GM19468 (cell line): ENCODE data around the gene CYB561.

Experiments
- ATAC-seq: cut with Tn5 transposase; IDR thresholded peaks from one replicate; pipeline ENCODE4 v1.9.1; 2021; ENCODE audit warnings: mild to moderate bottlenecking, moderate library complexity, moderate number of reproducible peaks; ENCODE audit not compliant: unreplicated experiment; ENCODE audit errors: extremely low read depth

The CYB561 gene

GRCh38 chr17:63419949-63420867 is 25.9 kb downstream of the CYB561 start:
- no peak for ATAC-seq

DNA sequence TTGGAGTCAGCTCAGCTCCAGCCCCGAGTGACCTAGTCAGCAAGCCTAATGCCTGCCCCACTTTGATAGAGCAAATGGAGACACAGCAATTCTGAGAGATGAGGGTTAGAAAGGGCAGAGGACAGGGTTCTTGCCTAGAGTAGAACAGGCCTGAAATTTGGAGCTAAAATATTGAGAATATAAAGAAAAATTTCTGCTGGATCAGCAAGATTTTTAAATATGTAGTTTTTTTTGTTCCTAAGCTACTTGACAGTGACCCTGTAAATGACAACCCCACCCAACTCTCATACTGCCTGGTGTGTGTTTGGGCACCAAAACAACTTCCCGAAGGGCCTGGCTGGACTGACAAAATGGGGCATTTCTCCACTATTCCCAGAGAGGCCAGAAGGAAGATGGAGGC is 26.7 kb downstream of the CYB561 start:
- no peak for ATAC-seq

DNA sequence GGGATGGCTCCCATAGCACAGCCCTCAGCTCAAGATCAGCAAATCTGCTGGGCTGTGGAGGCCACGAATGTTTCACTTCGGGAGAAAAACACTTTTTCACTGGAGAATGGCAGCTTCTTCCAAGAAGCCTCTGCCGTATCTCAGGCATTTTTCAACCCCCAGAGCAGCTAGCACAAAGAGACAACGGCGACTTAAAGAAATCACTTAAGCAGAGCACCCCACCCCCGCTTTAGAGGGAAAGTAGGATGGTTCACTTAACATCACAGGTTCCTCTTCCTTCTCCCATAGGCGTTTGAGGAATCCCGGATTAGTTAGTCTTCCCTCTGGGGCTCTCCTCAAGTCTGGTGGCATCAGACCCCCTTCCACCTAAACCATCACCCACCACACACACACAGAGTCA is 27.6 kb downstream of the CYB561 start:
- no peak for ATAC-seq

DNA sequence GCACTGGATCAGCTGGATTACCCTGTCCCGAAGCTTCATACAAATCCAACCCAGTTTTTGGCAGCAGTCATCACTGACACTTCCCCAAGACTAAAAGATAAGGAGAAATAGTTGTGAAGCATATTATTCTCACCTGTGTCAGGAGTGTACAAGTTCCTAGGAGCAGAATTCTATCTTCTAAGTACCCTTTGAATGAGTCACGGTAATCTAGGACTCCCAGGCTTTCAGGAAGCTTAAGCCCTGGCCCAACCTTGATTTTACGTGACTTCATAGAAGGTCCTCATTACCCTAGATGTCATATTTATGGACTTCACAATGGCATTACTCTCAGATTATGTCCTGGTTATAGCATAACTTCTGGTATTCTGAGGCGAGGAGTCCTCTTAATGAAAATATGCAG is 31.9 kb downstream of the CYB561 start:
- ATAC-seq = no peak

DNA sequence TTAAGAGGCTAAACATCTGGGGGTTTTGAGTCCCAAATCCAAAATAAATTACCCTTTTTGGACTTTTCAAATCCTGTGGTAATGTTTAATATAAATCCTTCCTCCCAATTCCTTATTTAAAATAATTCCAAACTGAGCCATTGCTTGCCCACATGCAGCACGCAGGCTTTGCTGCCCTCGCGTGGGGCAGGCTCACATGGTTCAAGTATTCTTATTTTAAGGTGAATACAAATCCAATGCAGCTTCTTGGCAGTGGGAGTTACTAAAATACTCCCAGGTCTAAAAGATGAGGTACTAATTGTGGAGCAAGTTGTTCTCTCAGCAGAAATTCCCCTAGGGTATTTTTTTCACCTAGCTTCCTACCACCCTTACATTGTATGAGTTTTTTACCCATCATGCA is 33.0 kb downstream of the CYB561 start:
- no peak for ATAC-seq

- ATAC-seq = no peak
These were observed 33.9 kb downstream of the CYB561 start for GRCh38 chr17:63412234-63412633.

DNA sequence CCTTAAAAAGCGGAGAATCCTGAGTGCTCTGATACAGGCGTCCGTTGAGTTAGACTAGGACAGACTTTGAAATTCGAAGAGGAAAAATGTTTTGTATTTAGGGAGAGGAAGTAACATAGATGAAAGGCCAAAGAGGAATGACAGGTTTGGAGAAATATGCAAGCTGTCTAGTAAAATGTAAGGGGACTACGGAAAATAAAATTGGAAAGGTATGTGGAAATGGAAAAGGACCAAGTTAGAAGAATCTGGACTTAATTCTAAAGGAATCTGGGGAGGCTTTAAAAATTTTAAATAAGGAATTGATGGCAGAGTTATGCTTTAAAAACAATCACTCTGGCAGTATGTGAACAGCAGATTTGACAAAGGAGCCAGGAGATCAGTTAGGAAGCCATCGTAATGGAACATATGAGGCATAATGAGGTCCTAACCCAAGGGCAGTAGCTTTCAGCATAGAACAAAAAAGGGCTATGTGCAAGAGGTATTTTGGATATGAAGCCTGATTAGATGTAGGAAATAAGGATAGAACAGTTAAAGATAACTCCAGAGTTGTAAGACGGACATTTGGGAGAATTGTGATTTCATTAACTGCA is 38.3 kb downstream of the CYB561 start:
- ATAC-seq = no peak

GRCh38 chr17:63406689-63407330 is 39.3 kb downstream of the CYB561 start:
- ATAC-seq = peak; percentile 52

GRCh38 chr17:63405741-63406261 is 40.3 kb downstream of the CYB561 start:
- ATAC-seq = no peak

GRCh38 chr17:63405020-63405419 is 41.1 kb downstream of the CYB561 start:
- ATAC-seq = no peak

GRCh38 chr17:63402431-63403212 is 43.5 kb downstream of the CYB561 start:
- ATAC-seq = no peak

DNA sequence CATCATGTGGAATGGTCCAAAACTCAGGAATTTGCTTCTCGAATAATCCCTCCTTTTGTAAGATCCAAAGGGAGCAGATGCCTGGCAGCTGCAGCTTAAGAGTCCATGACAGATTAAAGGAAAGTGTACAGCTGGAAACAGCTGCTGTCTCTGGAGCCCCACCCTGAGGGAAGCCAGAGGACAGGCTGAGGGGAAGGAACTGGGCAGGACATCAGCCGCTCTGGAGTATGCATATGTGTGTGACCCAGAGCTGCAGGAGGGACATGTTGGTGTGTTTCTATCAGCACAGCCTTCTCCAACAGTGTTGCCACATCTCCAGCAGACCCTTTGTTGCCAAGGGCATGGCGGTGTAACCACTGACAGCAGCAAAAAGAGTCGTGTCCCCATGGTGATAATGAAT is 46.2 kb downstream of the CYB561 start:
- no peak for ATAC-seq

DNA sequence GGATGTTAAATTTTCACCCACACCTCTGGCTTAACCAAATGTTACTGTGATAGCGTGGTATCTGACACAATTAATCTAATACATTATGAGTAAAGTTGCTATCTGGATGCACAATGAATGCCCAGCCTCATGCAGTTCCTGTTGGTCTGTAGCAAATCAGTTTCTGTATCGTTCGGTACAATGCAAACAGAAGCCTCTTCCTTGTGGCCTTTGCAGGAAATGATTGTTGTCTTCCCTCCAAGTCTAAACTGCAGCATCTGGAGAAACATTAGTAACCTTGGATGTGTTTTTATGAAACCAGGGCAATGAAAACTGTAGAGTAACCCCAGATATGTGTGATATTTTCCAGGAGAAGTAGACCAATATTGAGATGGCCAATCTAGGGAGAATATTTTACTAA is 46.8 kb downstream of the CYB561 start:
- no peak for ATAC-seq

GRCh38 chr17:63398680-63399079 is 47.4 kb downstream of the CYB561 start:
- no peak for ATAC-seq

- no peak for ATAC-seq
These were observed 50.9 kb downstream of the CYB561 start for GRCh38 chr17:63395075-63395805.

- no peak for ATAC-seq
These were observed 56.0 kb downstream of the CYB561 start for GRCh38 chr17:63390090-63390489.

- ATAC-seq = no peak
These were observed 58.3 kb downstream of the CYB561 start for GRCh38 chr17:63387656-63388340.

DNA sequence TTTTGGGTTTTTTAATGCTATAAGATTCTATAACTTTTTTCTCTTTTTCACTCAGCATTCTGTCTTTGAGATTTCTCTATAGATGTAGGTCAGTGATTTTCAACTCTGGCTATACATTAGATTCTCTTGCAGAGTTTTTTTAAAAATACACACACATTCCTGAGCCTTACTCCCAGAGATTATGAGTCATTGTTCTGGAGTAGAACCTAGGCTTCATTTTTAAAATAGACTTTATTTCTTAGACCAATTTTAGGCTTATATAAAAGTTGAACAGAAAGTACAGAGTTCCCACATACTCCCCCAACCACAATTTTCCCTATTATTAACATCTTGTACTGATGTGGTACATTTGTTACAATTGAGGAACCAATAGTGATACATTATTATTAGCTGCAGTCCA is 63.3 kb downstream of the CYB561 start:
- ATAC-seq = no peak
